PC-9 (cell line): Measurements from ENCODE around the gene QPCT. TPM values are rescaled to one million over a fixed set of nuclear protein-coding genes. Genes with fewer than 3 reads are reported as not detected.

Experiments used
- BruUV-seq: library from RNA; stranded (reverse); fragments of 400-500 nt; replicated peaks from 2 replicates; lab custom pipeline; 2021; lab: Mats Ljungman, UMichigan
- CTCF ChIA-PET: fragments of 300-600 bp; sonication (Branson Sonifier 250); formaldehyde crosslinking; loops from one replicate; lab custom pipeline; 2022; ENCODE audit warnings: antibody characterized with exemption; lab: Charles Lee
- POLR2A ChIA-PET: fragments of 300-600 bp; sonication (Branson Sonifier 250); formaldehyde crosslinking; loops from one replicate; lab custom pipeline; 2022; ENCODE audit warnings: antibody characterized with exemption; ENCODE audit not compliant: unreplicated experiment; lab: Charles Lee
- DNase-seq, 2 experiments: peaks; one replicate each; pipeline versions ENCODE4 v3.0.0 to v3.0.0-alpha.2; 2015 to 2022; ENCODE audit warnings: mixed read lengths in 1 of 2
- H2AFZ ChIP-seq: fragments of 200-600 bp; sonication (generic); 2 replicates; pipeline ENCODE4 v1.8.1; 2017; ENCODE audit warnings: antibody characterized with exemption
- H3F3A ChIP-seq: fragments of 200-600 bp; sonication (generic); 2 replicates; pipeline ENCODE4 v1.8.1; 2017; ENCODE audit warnings: antibody characterized with exemption, mild to moderate bottlenecking, low read depth; ENCODE audit not compliant: insufficient read depth
- H3K27ac ChIP-seq: fragments of 200-600 bp; sonication (generic); 2 replicates; pipeline ENCODE4 v1.6.1; 2016; ENCODE audit warnings: mixed run types
- H3K27me3 ChIP-seq: fragments of 200-600 bp; sonication (generic); 2 replicates; pipeline ENCODE4 v1.6.1; 2016; ENCODE audit warnings: low read depth, mixed run types; ENCODE audit not compliant: insufficient read depth
- H3K36me3 ChIP-seq: fragments of 200-600 bp; sonication (generic); 2 replicates; pipeline ENCODE4 v1.6.1; 2016; ENCODE audit warnings: low read depth, mixed run types
- H3K4me1 ChIP-seq: fragments of 200-600 bp; sonication (generic); replicated peaks from 2 replicates; pipeline ENCODE4 v1.6.1; 2016; ENCODE audit warnings: mixed run types; ENCODE audit not compliant: insufficient read depth
- H3K4me2 ChIP-seq: fragments of 200-600 bp; sonication (generic); 2 replicates; pipeline ENCODE4 v1.6.1; 2017; ENCODE audit warnings: mixed run types
- H3K4me3 ChIP-seq: fragments of 200-600 bp; sonication (generic); 2 replicates; pipeline ENCODE4 v1.6.1; 2016; ENCODE audit warnings: mixed run types
- H3K79me2 ChIP-seq: fragments of 200-600 bp; sonication (generic); 2 replicates; pipeline ENCODE4 v1.6.1; 2017; ENCODE audit warnings: low read depth, mixed run types
- H3K9me2 ChIP-seq: fragments of 200-600 bp; sonication (generic); 2 replicates; pipeline ENCODE4 v1.8.1; 2017; ENCODE audit warnings: mild to moderate bottlenecking; ENCODE audit not compliant: insufficient read depth
- H3K9me3 ChIP-seq: fragments of 200-600 bp; sonication (generic); 2 replicates; pipeline ENCODE4 v1.8.1; 2016; ENCODE audit warnings: low read depth; ENCODE audit not compliant: insufficient read depth
- H4K20me1 ChIP-seq: fragments of 200-600 bp; sonication (generic); 2 replicates; pipeline ENCODE4 v1.8.1; 2017; ENCODE audit not compliant: insufficient read depth
- EZH2 ChIP-seq: fragments of 200-600 bp; sonication (generic); IDR thresholded peaks from 2 replicates; pipeline ENCODE4 v1.8.0; 2017; ENCODE audit warnings: antibody characterized with exemption, low read depth
- intact Hi-C: fragments of 100-400 bp; cut with micrococcal nuclease; formaldehyde crosslinking; loops from one replicate; pipeline ENCODE4 v1.10.0; 2022; ENCODE audit not compliant: unreplicated experiment
- total RNA-seq: library from RNA; stranded (reverse); gene quantifications from 2 replicates; pipeline ENCODE4 v1.2.3, GENCODE V29; 2021
- TF ChIP-seq, protein P1 (sequence below): fragments of 200-600 bp; sonication (generic); conservative IDR thresholded peaks from 2 replicates; pipeline ENCODE4 v1.6.1; 2017; ENCODE audit warnings: mixed run types, antibody characterized with exemption, mild to moderate bottlenecking, moderate library complexity

Gene QPCT
- total RNA-seq, 1 experiment from 2014 or later, result 3.0 TPM

DNA sequence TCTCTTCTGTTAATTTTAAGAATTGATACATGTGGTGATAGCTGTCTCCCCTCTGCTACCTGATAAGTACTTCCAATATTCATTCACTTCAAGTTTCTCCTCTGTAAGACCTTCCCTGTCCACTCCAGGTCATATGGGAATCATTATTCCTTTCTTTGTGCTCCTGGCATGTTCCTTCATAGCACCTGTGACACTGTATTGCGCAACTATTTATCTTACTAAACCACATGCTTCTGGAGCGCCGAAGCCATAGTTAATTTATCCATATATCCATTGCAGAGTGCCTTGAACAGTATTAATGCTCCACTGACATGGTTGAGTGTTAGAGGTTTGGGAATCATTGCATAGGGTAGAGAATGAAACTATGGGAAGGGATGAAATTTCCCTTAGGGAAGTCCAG lies 11.9 kb upstream of the QPCT start:
- no peak overlapping the region for H3K4me3 ChIP-seq
- BruUV-seq, result no TSS peak
- intact Hi-C loops, result no loop called here
- H3K4me2 ChIP-seq, result no peak overlapping the region
- no peak overlapping the region for H3K27ac ChIP-seq
- POLR2A ChIA-PET, result no interaction called here
- H3K36me3 ChIP-seq, result no peaks in the 10 kb centered on the region
- H3K9me3 ChIP-seq, result no peaks in the 10 kb centered on the region
- no peaks in the 10 kb centered on the region for H3K4me1 ChIP-seq
- H3K79me2 ChIP-seq, result no peaks in the 10 kb centered on the region
- H3F3A ChIP-seq, result no peaks in the 10 kb centered on the region
- no peak overlapping the region for H2AFZ ChIP-seq
- CTCF ChIA-PET, result no interaction called here
- no peaks in the 10 kb centered on the region for H3K9me2 ChIP-seq
- no peaks in the 10 kb centered on the region for H3K27me3 ChIP-seq
- DNase-seq, result no peak
- H4K20me1 ChIP-seq, result no peaks in the 10 kb centered on the region
- TF ChIP-seq EZH2, result no peak
- TF ChIP-seq, protein P1, sequence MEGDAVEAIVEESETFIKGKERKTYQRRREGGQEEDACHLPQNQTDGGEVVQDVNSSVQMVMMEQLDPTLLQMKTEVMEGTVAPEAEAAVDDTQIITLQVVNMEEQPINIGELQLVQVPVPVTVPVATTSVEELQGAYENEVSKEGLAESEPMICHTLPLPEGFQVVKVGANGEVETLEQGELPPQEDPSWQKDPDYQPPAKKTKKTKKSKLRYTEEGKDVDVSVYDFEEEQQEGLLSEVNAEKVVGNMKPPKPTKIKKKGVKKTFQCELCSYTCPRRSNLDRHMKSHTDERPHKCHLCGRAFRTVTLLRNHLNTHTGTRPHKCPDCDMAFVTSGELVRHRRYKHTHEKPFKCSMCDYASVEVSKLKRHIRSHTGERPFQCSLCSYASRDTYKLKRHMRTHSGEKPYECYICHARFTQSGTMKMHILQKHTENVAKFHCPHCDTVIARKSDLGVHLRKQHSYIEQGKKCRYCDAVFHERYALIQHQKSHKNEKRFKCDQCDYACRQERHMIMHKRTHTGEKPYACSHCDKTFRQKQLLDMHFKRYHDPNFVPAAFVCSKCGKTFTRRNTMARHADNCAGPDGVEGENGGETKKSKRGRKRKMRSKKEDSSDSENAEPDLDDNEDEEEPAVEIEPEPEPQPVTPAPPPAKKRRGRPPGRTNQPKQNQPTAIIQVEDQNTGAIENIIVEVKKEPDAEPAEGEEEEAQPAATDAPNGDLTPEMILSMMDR, result no peak

GRCh38 chr2:37333256-37333655 lies 11.2 kb upstream of the QPCT start:
- BruUV-seq, result no TSS peak
- intact Hi-C loops, result no loop called here
- Histone ChIP-seq H3K4me2 (no peak overlapping the region), H3K27me3 (no peaks in the 10 kb centered on the region), H3K9me2 (no peaks in the 10 kb centered on the region), H3K27ac (no peak overlapping the region), H3K4me1 (no peaks in the 10 kb centered on the region), H3K79me2 (no peaks in the 10 kb centered on the region), H3K36me3 (no peaks in the 10 kb centered on the region), H4K20me1 (no peaks in the 10 kb centered on the region), H3K9me3 (no peaks in the 10 kb centered on the region), H2AFZ (no peak overlapping the region), H3K4me3 (no peak overlapping the region), H3F3A (no peaks in the 10 kb centered on the region)
- ChIA-PET POLR2A (no interaction called here), CTCF (no interaction called here)
- DNase-seq, result no peak
- no peak for TF ChIP-seq EZH2
- TF ChIP-seq, protein P1, result no peak

- CTCF ChIA-PET, result no interaction called here
- Histone ChIP-seq H3F3A (no peaks in the 10 kb centered on the region), H3K9me2 (no peaks in the 10 kb centered on the region), H3K27ac (no peak overlapping the region), H3K4me3 (no peak overlapping the region), H3K4me1 (no peaks in the 10 kb centered on the region), H3K9me3 (no peaks in the 10 kb centered on the region), H3K36me3 (no peaks in the 10 kb centered on the region), H3K79me2 (no peaks in the 10 kb centered on the region), H3K27me3 (no peaks in the 10 kb centered on the region), H3K4me2 (no peak overlapping the region), H2AFZ (no peak overlapping the region), H4K20me1 (no peaks in the 10 kb centered on the region)
- intact Hi-C loops, result no loop called here
- BruUV-seq, result no TSS peak
- TF ChIP-seq, protein P1, result no peak
- TF ChIP-seq EZH2, result no peak
- DNase-seq, result no peak
- POLR2A ChIA-PET, result interaction anchor here (0.6 kb wide), 1 partner anchor 22 kb away, joined by 10 read pairs; no protein-coding TSS in a partner anchor
Measured at GRCh38 chr2:37335604-37336003, 8.8 kb upstream of the QPCT start.
